ENCODE results near the gene WFDC2.
"Not testable (repeated sequence)": the region's sequence is repeated elsewhere in the genome, so short reads cannot be mapped to it uniquely, and the experiment has no call there.

GRCh38 chr20:45477530-45478148 is 8.1 kb downstream of the WFDC2 start:
- not testable (repeated sequence) for TF ChIP-seq ESRRG (CRISPR knock-in tag; IDR thresholded peaks at IDR 0.05); CSRNP3 (CRISPR knock-in tag; IDR thresholded peaks at IDR 0.05); ZFP30 (CRISPR knock-in tag; IDR thresholded peaks at IDR 0.05); TCF4 (CRISPR knock-in tag; IDR thresholded peaks at IDR 0.05; ENCODE audit: borderline replicate concordance); PATZ1 (CRISPR knock-in tag; IDR thresholded peaks at IDR 0.05; ENCODE audit: borderline replicate concordance); RARB (CRISPR knock-in tag; IDR thresholded peaks at IDR 0.05); CREB5 (CRISPR knock-in tag; IDR thresholded peaks at IDR 0.05; ENCODE audit: low read depth)

All from SK-N-SH treated with all-trans-retinoic acid at 6 μM for 48 hours (cell line).